ENCODE measurements around the gene NUP210L.

DNA sequence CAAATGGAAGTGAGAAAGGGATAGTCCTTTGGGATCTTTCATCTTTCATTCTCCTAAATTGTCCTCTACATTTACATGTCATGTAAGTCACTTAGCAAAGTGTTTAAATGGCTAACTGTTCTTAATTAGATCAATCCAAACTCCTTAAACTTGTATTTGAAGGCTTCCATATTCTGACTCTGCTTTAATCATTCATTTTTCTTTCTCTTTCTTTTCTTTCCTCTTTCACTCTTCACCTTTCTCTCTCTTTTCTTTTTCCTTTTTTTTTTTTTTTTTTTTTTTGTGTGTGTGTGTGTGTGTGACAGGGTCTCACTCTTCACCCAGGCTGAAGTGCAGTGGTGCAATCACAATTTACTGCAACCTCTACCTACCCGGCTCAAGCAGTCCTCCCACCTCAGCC lies 92.6 kb downstream of the NUP210L start:
- TF ChIP-seq EZH2 (IDR thresholded peaks at IDR 0.05) (no peak), POLR2AphosphoS5 (IDR thresholded peaks at IDR 0.05; ENCODE audit: borderline replicate concordance, low read depth, low read length) (no peak)

Measured in SK-N-MC (cell line).